GM10266 (cell line): Measurements from ENCODE around the gene CMTM1.
A peak's percentile ranks its signal among the peaks of the same experiment; 100 is the strongest.

ENCODE experiments used
- DNase-seq: peaks from one replicate; pipeline ENCODE4 v3.0.0; 2012; ENCODE audit errors: extremely low spot score
- TF ChIP-seq, protein P1 (sequence below): IDR thresholded peaks from 2 replicates; pipeline ENCODE4 v1.5.1; 2012; ENCODE audit warnings: mild to moderate bottlenecking, low read depth; ENCODE audit not compliant: control insufficient read depth, insufficient read depth; ENCODE audit errors: missing control alignments

The CMTM1 gene

DNA sequence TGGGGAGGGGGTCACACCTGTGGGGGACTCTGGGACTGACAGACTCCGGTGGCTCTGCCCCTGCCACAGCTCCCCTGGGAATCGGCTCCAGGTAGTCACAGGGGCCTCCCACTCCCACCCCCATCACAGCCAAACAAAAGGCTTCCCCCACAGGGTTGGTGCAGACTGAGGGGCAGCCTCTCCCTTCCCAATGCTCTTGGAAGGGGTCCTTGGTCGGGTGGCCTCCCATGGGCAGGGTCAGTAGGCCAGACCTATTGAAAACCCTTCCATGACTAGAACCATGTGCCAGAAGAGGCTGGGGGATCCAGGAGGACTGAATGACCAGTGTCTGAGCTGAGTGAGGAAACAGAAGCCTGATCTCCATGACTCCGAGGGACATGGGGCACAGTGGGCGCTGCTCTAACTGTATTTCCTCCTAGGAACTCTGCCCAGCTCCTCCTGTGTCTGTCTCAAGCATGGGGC lies 45.0 kb upstream of the CMTM1 start:
- TF ChIP-seq, protein P1, sequence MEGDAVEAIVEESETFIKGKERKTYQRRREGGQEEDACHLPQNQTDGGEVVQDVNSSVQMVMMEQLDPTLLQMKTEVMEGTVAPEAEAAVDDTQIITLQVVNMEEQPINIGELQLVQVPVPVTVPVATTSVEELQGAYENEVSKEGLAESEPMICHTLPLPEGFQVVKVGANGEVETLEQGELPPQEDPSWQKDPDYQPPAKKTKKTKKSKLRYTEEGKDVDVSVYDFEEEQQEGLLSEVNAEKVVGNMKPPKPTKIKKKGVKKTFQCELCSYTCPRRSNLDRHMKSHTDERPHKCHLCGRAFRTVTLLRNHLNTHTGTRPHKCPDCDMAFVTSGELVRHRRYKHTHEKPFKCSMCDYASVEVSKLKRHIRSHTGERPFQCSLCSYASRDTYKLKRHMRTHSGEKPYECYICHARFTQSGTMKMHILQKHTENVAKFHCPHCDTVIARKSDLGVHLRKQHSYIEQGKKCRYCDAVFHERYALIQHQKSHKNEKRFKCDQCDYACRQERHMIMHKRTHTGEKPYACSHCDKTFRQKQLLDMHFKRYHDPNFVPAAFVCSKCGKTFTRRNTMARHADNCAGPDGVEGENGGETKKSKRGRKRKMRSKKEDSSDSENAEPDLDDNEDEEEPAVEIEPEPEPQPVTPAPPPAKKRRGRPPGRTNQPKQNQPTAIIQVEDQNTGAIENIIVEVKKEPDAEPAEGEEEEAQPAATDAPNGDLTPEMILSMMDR = no peak

DNA sequence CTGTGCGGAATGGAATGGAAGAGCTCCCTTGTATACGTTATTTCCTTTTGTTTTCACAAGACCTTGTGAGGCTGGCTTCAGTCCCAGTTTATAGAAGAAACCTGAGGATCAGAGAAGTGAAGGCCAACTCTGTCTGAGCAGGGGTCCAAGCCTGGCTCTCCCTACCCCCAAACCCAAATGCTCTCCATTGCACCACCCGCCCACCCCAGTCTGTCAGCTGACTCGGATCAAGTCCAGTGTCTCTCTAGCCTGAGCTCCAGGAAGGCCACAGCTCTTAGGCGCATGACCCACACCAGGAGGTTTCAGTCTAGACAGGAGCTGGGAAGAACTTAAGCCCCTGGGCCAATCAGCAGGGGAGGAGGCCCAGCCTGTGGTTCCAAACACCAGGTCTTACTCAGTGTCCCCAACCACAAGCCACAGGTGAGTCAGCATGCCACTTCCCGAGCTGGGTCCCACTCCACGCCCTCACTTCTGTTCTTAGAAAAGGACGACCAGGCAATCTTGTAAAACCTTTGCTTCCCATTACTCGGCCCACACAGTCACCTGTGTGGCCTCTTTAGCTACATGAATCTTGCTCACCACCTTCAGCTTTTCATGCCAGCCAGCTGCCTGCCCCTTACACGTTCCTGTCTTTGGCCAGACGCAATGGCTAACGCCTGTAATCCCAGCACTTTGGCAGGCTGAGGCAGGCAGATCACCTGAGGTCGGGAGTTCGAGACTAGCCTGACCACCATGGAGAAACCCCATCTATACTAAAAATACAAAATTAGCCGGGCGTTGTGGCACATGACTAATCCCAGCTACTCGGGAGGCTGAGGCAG lies 44.1 kb upstream of the CMTM1 start:
- peak; percentile 56 for DNase-seq

More for the DNA sequence above, 45.0 kb upstream of the CMTM1 start:
- no peak for DNase-seq

DNA sequence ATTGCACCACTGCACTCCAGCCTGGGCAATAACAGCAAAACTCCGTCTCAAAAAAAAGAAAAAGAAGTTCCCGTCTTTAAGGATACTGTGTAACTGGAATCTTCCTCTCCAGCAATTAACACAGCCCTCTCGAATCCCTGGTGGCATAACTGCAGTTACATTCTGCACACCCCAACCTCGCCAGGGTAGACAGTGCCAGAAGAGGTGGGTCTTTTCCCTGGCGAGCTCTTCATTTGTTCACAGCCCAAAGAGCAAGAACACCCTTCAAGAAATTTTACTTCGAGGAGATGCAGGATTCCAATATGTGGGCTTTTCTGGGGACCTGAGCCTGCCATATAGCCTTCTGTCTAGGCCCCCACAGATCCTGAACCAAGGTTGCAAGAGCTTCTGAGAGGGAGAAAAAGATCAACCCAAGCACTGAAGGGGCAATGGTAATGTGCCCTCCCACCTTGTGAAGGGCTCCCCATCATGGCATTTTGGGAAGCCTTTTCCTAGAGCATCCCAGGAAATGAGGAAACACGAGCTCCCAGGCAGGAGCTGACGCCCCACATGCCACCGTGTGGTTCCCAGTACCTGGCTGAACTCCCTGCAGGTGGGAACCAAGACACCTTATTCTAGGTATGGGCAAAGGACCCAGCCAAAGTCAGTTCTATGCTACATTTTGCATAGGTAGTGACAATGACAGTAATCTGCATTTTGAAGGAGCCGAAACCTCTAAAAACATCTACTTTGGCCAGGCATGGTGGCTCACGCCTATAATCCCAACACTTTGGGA lies 43.2 kb upstream of the CMTM1 start:
- TF ChIP-seq, protein P1 = no peak
- DNase-seq = no peak

More for the DNA sequence above, 44.1 kb upstream of the CMTM1 start:
- TF ChIP-seq, protein P1 = no peak

DNA sequence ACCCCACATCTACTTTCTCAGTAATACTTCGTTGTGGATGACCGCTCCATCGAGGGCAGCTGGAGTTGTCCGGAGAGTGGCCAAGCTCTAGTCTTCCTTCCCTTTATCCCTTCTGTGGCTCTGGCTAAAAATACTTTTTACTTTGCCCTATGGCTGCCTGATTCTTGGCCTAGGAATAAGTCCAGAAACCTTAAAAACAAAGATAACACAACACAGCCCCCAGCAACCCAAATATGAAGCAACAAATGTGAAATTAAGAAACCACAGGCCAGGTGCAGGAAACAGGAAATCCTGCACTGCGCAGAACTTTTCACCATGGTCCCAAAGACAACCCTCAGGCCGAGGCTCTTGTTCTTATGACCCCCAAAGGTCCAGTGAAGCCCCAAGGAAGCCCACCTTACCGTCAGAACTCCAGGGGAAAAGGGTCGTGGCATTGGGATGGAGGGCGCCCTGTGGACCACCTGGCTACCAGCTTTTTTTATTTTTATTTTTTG lies 42.3 kb upstream of the CMTM1 start:
- TF ChIP-seq, protein P1 = no peak
- peak; percentile 32 for DNase-seq

DNA sequence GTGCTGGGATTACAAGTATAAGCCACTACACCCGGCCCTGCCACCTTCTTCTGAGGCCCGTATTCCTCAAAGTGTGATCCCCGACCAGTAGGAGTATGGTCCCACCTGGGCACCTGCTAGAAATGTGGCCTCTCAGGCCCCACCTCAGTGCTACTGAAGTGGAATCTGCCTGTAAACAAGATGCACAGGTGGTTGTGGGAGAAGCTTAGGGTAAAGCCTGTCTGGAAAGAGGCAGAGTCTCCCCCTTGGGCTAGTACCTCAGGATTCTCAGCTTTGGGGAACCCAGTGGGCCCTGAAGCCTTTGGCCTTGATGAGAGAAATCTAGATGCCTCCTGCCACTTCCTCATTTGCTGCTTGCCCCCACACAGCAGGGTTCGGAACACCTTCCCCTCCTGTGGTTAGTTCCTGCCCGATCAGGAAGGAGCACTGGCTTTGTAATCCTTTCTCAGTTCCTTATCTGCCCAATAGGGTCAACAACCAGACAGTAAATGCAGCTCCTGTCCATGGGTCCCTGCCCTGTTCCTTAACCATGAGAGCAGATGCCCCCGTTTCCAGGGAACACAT lies 41.6 kb upstream of the CMTM1 start:
- DNase-seq = peak; percentile 49
- TF ChIP-seq, protein P1 = no peak

DNA sequence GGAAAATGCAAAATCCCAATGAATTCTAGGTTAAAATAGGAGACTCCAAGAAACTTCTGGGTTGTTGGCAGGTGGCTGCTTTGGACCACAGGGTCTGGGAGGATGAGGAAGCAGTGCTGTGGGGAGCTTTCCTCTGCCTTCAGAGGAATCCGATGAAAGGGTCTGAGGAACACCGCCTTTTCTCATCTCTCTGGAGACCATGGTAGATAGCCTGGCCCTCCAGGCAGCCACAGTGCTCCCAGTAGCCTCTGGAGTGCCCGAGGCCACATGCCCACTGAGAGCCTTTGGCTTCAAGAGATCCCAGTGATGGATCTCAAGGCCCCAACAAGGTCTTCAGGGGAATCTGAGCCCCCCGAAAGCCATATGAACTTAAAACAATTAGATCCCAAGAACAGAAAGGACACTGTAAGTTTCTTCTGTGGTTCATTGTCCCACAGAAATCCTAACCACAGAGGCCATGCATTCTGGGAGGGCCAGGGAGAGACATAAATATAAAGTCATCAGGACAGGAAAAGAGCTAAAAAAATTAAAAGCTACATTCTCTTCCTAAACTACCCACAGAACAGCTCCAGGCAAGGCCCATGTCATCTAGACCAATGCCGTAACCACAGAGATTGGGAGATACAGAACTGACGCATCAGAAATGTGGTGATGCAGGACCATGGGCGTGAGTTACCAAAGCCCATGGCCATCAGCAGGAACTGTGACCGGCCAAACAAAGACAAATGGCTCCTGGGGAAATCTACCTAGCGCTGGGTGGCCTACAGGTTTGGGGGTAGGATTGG lies 40.7 kb upstream of the CMTM1 start:
- TF ChIP-seq, protein P1 = no peak

More for the DNA sequence above, 40.7 kb upstream of the CMTM1 start:
- no peak for DNase-seq
